HEK293 (cell line): ENCODE measurements around the gene KCNMB2.

Experiments
- CTCF ChIA-PET: fragments of 350-600 bp; formaldehyde crosslinking; extraction: SDS; loops from one replicate; lab custom pipeline; 2021; ENCODE audit warnings: antibody characterized with exemption; lab: Yijun Ruan, JAX
- POLR2A ChIA-PET: fragments of 300-600 bp; formaldehyde crosslinking; extraction: SDS; loops from one replicate; lab custom pipeline; 2020; ENCODE audit warnings: antibody characterized with exemption, inconsistent platforms; lab: Yijun Ruan, JAX
- H3K27ac ChIP-seq: fragments of 200-500 bp; sonication (Bioruptor generic); 2 replicates; pipeline ENCODE4 v1.5.1; 2014; ENCODE audit warnings: low read depth, low read length, control low read depth, inconsistent platforms; ENCODE audit errors: extremely low read depth
- H3K36me3 ChIP-seq, 2 experiments: fragments of 200-500 bp in 1 of 2; sonication (Bioruptor generic) in 1 of 2; 1 replicate in 1 of 2; 2 replicates in 1 of 2; pipeline ENCODE4 v1.5.1; 2014 to 2017; ENCODE audit warnings: inconsistent platforms in 2 of 2, low read length in 2 of 2; ENCODE audit not compliant: control insufficient read depth in 2 of 2, insufficient read depth in 1 of 2
- H3K4me1 ChIP-seq: fragments of 200-500 bp; sonication (Bioruptor generic); 2 replicates; pipeline ENCODE4 v1.5.1; 2014; ENCODE audit warnings: mild to moderate bottlenecking, low read length, inconsistent platforms; ENCODE audit not compliant: control insufficient read depth, insufficient read depth
- H3K4me3 ChIP-seq: 2 replicates; pipeline ENCODE4 v1.5.1; 2011; ENCODE audit warnings: low read depth, mild to moderate bottlenecking, control low read depth, low read length, moderate library complexity
- H3K9me3 ChIP-seq: fragments of 200-500 bp; sonication (Bioruptor generic); 2 replicates; pipeline ENCODE4 v1.5.1; 2014; ENCODE audit warnings: low read depth, low read length, inconsistent platforms; ENCODE audit not compliant: control insufficient read depth, insufficient read depth
- GFI1B ChIP-seq: fragments of 450-650 bp; formaldehyde crosslinking; IDR thresholded peaks from 2 replicates; pipeline ENCODE4 v1.5.1; 2016; ENCODE audit warnings: missing biosample characterization, missing genetic modification characterization
- GLIS1 ChIP-seq: fragments of 450-650 bp; formaldehyde crosslinking; IDR thresholded peaks from 2 replicates; pipeline ENCODE4 v1.5.1; 2016; ENCODE audit warnings: missing biosample characterization, missing genetic modification characterization
- HIC1 ChIP-seq: fragments of 450-650 bp; formaldehyde crosslinking; IDR thresholded peaks from 2 replicates; pipeline ENCODE4 v1.5.1; 2016; ENCODE audit warnings: missing biosample characterization, missing genetic modification characterization
- KLF16 ChIP-seq: fragments of 450-650 bp; formaldehyde crosslinking; IDR thresholded peaks from 2 replicates; pipeline ENCODE4 v1.5.1; 2017; ENCODE audit warnings: missing biosample characterization, missing genetic modification characterization
- KLF7 ChIP-seq: fragments of 450-650 bp; formaldehyde crosslinking; IDR thresholded peaks from 2 replicates; pipeline ENCODE4 v1.5.1; 2016; ENCODE audit warnings: missing biosample characterization, missing genetic modification characterization, borderline replicate concordance
- KLF9 ChIP-seq: fragments of 450-650 bp; formaldehyde crosslinking; IDR thresholded peaks from 2 replicates; pipeline ENCODE4 v1.5.1; 2016; ENCODE audit warnings: missing biosample characterization, missing genetic modification characterization, low read depth
- SCRT2 ChIP-seq: fragments of 450-650 bp; formaldehyde crosslinking; IDR thresholded peaks from 2 replicates; pipeline ENCODE4 v1.5.1; 2016; ENCODE audit warnings: missing biosample characterization, missing genetic modification characterization
- ZBTB17 ChIP-seq: fragments of 450-650 bp; formaldehyde crosslinking; IDR thresholded peaks from 2 replicates; pipeline ENCODE4 v1.5.1; 2016; ENCODE audit warnings: missing biosample characterization, missing genetic modification characterization
- ZBTB26 ChIP-seq: fragments of 450-650 bp; formaldehyde crosslinking; optimal IDR thresholded peaks from 2 replicates; pipeline ENCODE3; 2016; ENCODE audit warnings: missing biosample characterization, mild to moderate bottlenecking, missing genetic modification characterization
- ZBTB7A ChIP-seq: fragments of 450-650 bp; formaldehyde crosslinking; IDR thresholded peaks from 2 replicates; pipeline ENCODE4 v1.5.1; 2016; ENCODE audit warnings: low read depth, missing biosample characterization, missing genetic modification characterization
- ZBTB8A ChIP-seq: fragments of 450-650 bp; formaldehyde crosslinking; IDR thresholded peaks from 2 replicates; pipeline ENCODE4 v1.5.1; 2016; ENCODE audit warnings: missing biosample characterization, missing genetic modification characterization
- ZFP41 ChIP-seq: fragments of 450-650 bp; formaldehyde crosslinking; IDR thresholded peaks from 2 replicates; pipeline ENCODE4 v1.5.1; 2016; ENCODE audit warnings: missing biosample characterization, missing genetic modification characterization, borderline replicate concordance
- ZNF140 ChIP-seq: fragments of 450-650 bp; formaldehyde crosslinking; IDR thresholded peaks from 2 replicates; pipeline ENCODE4 v1.5.1; 2016; ENCODE audit warnings: missing biosample characterization, missing genetic modification characterization
- ZNF157 ChIP-seq: fragments of 450-650 bp; formaldehyde crosslinking; IDR thresholded peaks from 2 replicates; pipeline ENCODE4 v1.5.1; 2016; ENCODE audit warnings: missing biosample characterization, missing genetic modification characterization
- ZNF223 ChIP-seq: fragments of 450-650 bp; formaldehyde crosslinking; IDR thresholded peaks from 2 replicates; pipeline ENCODE4 v1.5.1; 2016; ENCODE audit warnings: missing biosample characterization, missing genetic modification characterization
- ZNF24 ChIP-seq: fragments of 450-650 bp; formaldehyde crosslinking; IDR thresholded peaks from 2 replicates; pipeline ENCODE4 v1.5.1; 2016; ENCODE audit warnings: missing biosample characterization, missing genetic modification characterization
- ZNF266 ChIP-seq: fragments of 450-650 bp; formaldehyde crosslinking; IDR thresholded peaks from 2 replicates; pipeline ENCODE4 v1.5.1; 2016; ENCODE audit warnings: missing biosample characterization, missing genetic modification characterization, low read depth
- ZNF335 ChIP-seq: fragments of 450-650 bp; formaldehyde crosslinking; conservative IDR thresholded peaks from 2 replicates; pipeline ENCODE4 v1.5.1; 2016; ENCODE audit warnings: missing biosample characterization, missing genetic modification characterization
- ZNF37A ChIP-seq: fragments of 450-650 bp; IDR thresholded peaks from 2 replicates; pipeline ENCODE4 v1.5.1; 2018; ENCODE audit warnings: missing biosample characterization, missing genetic modification characterization
- ZNF423 ChIP-seq: fragments of 450-650 bp; formaldehyde crosslinking; IDR thresholded peaks from 2 replicates; pipeline ENCODE4 v1.5.1; 2016; ENCODE audit warnings: missing biosample characterization, missing genetic modification characterization
- ZNF426 ChIP-seq: fragments of 450-650 bp; formaldehyde crosslinking; IDR thresholded peaks from 2 replicates; pipeline ENCODE4 v1.5.1; 2017; ENCODE audit warnings: missing biosample characterization, missing genetic modification characterization, mild to moderate bottlenecking, inconsistent platforms, moderate library complexity
- ZNF48 ChIP-seq: fragments of 450-650 bp; formaldehyde crosslinking; IDR thresholded peaks from 2 replicates; pipeline ENCODE4 v1.5.1; 2016; ENCODE audit warnings: missing biosample characterization, missing genetic modification characterization
- ZNF510 ChIP-seq: fragments of 450-650 bp; formaldehyde crosslinking; IDR thresholded peaks from 2 replicates; pipeline ENCODE4 v1.5.1; 2018; ENCODE audit warnings: mild to moderate bottlenecking, missing genetic modification characterization, missing biosample characterization; ENCODE audit not compliant: insufficient replicate concordance
- ZNF626 ChIP-seq: fragments of 450-650 bp; sonication (Bioruptor Pico); formaldehyde crosslinking; IDR thresholded peaks from 2 replicates; pipeline ENCODE4 v1.5.1; 2018; ENCODE audit warnings: missing biosample characterization, missing genetic modification characterization, inconsistent platforms
- ZNF639 ChIP-seq: fragments of 450-650 bp; formaldehyde crosslinking; IDR thresholded peaks from 2 replicates; pipeline ENCODE4 v1.5.1; 2016; ENCODE audit warnings: missing biosample characterization, missing genetic modification characterization
- ZNF704 ChIP-seq: fragments of 450-650 bp; formaldehyde crosslinking; IDR thresholded peaks from 2 replicates; pipeline ENCODE4 v1.5.1; 2016; ENCODE audit warnings: missing biosample characterization, missing genetic modification characterization
- ZNF792 ChIP-seq: fragments of 450-650 bp; formaldehyde crosslinking; IDR thresholded peaks from 2 replicates; pipeline ENCODE4 v1.5.1; 2016; ENCODE audit warnings: missing biosample characterization, missing genetic modification characterization

The KCNMB2 gene

GRCh38 chr3:178673529-178673928 is 137.3 kb downstream of the KCNMB2 start:
- ChIA-PET CTCF (no interaction called here), POLR2A (no interaction called here)
- Histone ChIP-seq H3K9me3 (no peaks in the 10 kb centered on the region), H3K4me3 (no peak overlapping the region), H3K36me3 (no peaks in the 10 kb centered on the region), H3K27ac (no peak overlapping the region), H3K4me1 (no peaks in the 10 kb centered on the region)
- TF ChIP-seq ZNF335 (tag by site-specific recombination) (no peak), ZNF140 (tag by site-specific recombination) (no peak), ZNF423 (tag by site-specific recombination) (no peak), ZNF426 (tag by site-specific recombination) (no peak), ZNF266 (tag by site-specific recombination) (no peak), ZNF48 (tag by site-specific recombination) (no peak), ZNF792 (no peak), GLIS1 (no peak), HIC1 (tag by site-specific recombination) (no peak), KLF7 (tag by site-specific recombination) (no peak)

GRCh38 chr3:178676077-178676476 is 139.8 kb downstream of the KCNMB2 start:
- H3K27ac ChIP-seq = no peak overlapping the region
- H3K4me3 ChIP-seq = no peak overlapping the region
- H3K36me3 ChIP-seq = no peaks in the 10 kb centered on the region
- POLR2A ChIA-PET = no interaction called here
- CTCF ChIA-PET = no interaction called here
- no peak for TF ChIP-seq ZBTB17 (tag by site-specific recombination)
- no peak for TF ChIP-seq ZNF626 (tag by site-specific recombination)
- TF ChIP-seq ZNF510 (tag by site-specific recombination) = no peak
- no peak for TF ChIP-seq ZBTB26 (tag by site-specific recombination)
- TF ChIP-seq ZNF157 (tag by site-specific recombination) = no peak
- TF ChIP-seq ZBTB8A (tag by site-specific recombination) = no peak
- no peak for TF ChIP-seq ZFP41 (tag by site-specific recombination)
- TF ChIP-seq, all 188 proteins: peak for 0
- Histone ChIP-seq H3K9me3 (no peaks in the 10 kb centered on the region), H3K4me1 (no peaks in the 10 kb centered on the region)

GRCh38 chr3:178676942-178677790 is 140.9 kb downstream of the KCNMB2 start:
- ChIA-PET POLR2A (no interaction called here), CTCF (no interaction called here)
- no peak overlapping the region for H3K4me3 ChIP-seq
- no peaks in the 10 kb centered on the region for H3K4me1 ChIP-seq
- no peaks in the 10 kb centered on the region for H3K9me3 ChIP-seq
- no peaks in the 10 kb centered on the region for H3K36me3 ChIP-seq
- no peak overlapping the region for H3K27ac ChIP-seq
- TF ChIP-seq ZNF37A = no peak
- TF ChIP-seq KLF16 = no peak
- TF ChIP-seq GFI1B (tag by site-specific recombination) = no peak
- TF ChIP-seq ZNF223 (tag by site-specific recombination) = no peak
- no peak for TF ChIP-seq KLF9 (tag by site-specific recombination)
- no peak for TF ChIP-seq ZNF639
- TF ChIP-seq ZNF704 (tag by site-specific recombination) = no peak
- TF ChIP-seq ZNF24 (tag by site-specific recombination) = no peak
- no peak for TF ChIP-seq SCRT2 (tag by site-specific recombination)
- TF ChIP-seq ZBTB7A = no peak
